ENCODE measurements around the gene LEO1.

The LEO1 gene

GRCh38 chr15:52012210-52012609 is 40.6 kb upstream of the LEO1 start:
- Histone ChIP-seq H3K4me1 (ENCODE audit: insufficient read depth, low read length) (no peaks in the 10 kb centered on the region), H3K27ac (ENCODE audit: low read length) (no peak overlapping the region), H3K4me3 (ENCODE audit: low read depth in 1 of 2, low read length in 2 of 2) (no peak overlapping the region), H3K36me3 (ENCODE audit: insufficient read depth, low read length) (no peaks in the 10 kb centered on the region), H4K20me1 (ENCODE audit: insufficient read depth, low read length) (no peaks in the 10 kb centered on the region), H3K27me3 (ENCODE audit: insufficient read depth, low read length, poor library complexity) (no peaks in the 10 kb centered on the region), H3K9ac (ENCODE audit: low read depth, low read length) (no peak overlapping the region), H3K79me2 (ENCODE audit: insufficient read depth, low read length) (no peaks in the 10 kb centered on the region), H3K4me2 (ENCODE audit: insufficient read depth, low read length) (no peak overlapping the region), H2AFZ (ENCODE audit: low read depth, low read length) (no peak overlapping the region), H3K9me3 (ENCODE audit: insufficient read depth, low read length, severe bottlenecking) (no peaks in the 10 kb centered on the region)
- TF ChIP-seq CTCF (IDR thresholded peaks at IDR 0.05; ENCODE audit: borderline replicate concordance, extremely low read depth, low read length, poor library complexity, severe bottlenecking): no peak
- TF ChIP-seq EZH2 (IDR thresholded peaks at IDR 0.05; ENCODE audit: borderline replicate concordance, low read depth, low read length, severe bottlenecking): no peak
- ATAC-seq (ENCODE audit: insufficient read depth, low read depth) (no peak), DNase-seq (no peak)

- no peak for TF ChIP-seq EZH2 (IDR thresholded peaks at IDR 0.05; ENCODE audit: borderline replicate concordance, low read depth, low read length, severe bottlenecking)
- no peak for TF ChIP-seq CTCF (IDR thresholded peaks at IDR 0.05; ENCODE audit: borderline replicate concordance, extremely low read depth, low read length, poor library complexity, severe bottlenecking)
- Histone ChIP-seq H3K79me2 (ENCODE audit: insufficient read depth, low read length) (no peaks in the 10 kb centered on the region), H3K4me1 (ENCODE audit: insufficient read depth, low read length) (no peaks in the 10 kb centered on the region), H3K27ac (ENCODE audit: low read length) (no peak overlapping the region), H3K9me3 (ENCODE audit: insufficient read depth, low read length, severe bottlenecking) (no peaks in the 10 kb centered on the region), H3K27me3 (ENCODE audit: insufficient read depth, low read length, poor library complexity) (no peaks in the 10 kb centered on the region), H4K20me1 (ENCODE audit: insufficient read depth, low read length) (no peaks in the 10 kb centered on the region), H3K9ac (ENCODE audit: low read depth, low read length) (no peak overlapping the region), H3K4me2 (ENCODE audit: insufficient read depth, low read length) (no peak overlapping the region), H2AFZ (ENCODE audit: low read depth, low read length) (no peak overlapping the region), H3K36me3 (ENCODE audit: insufficient read depth, low read length) (no peaks in the 10 kb centered on the region), H3K4me3 (ENCODE audit: low read depth in 1 of 2, low read length in 2 of 2) (no peak overlapping the region)
- ATAC-seq (ENCODE audit: insufficient read depth, low read depth) (no peak), DNase-seq (no peak)
These were observed 40.1 kb upstream of the LEO1 start for GRCh38 chr15:52011711-52012144.

GRCh38 chr15:52010633-52011595 is 39.3 kb upstream of the LEO1 start:
- no peaks in the 10 kb centered on the region for H4K20me1 ChIP-seq (ENCODE audit: insufficient read depth, low read length)
- no peaks in the 10 kb centered on the region for H3K36me3 ChIP-seq (ENCODE audit: insufficient read depth, low read length)
- no peak overlapping the region for H3K27ac ChIP-seq (ENCODE audit: low read length)
- no peak overlapping the region for H3K4me2 ChIP-seq (ENCODE audit: insufficient read depth, low read length)
- DNase-seq (no peak), ATAC-seq (ENCODE audit: insufficient read depth, low read depth) (no peak)
- TF ChIP-seq CTCF (IDR thresholded peaks at IDR 0.05; ENCODE audit: borderline replicate concordance, extremely low read depth, low read length, poor library complexity, severe bottlenecking): no peak
- no peak for TF ChIP-seq EZH2 (IDR thresholded peaks at IDR 0.05; ENCODE audit: borderline replicate concordance, low read depth, low read length, severe bottlenecking)
- H3K9ac ChIP-seq (ENCODE audit: low read depth, low read length): no peak overlapping the region
- no peaks in the 10 kb centered on the region for H3K27me3 ChIP-seq (ENCODE audit: insufficient read depth, low read length, poor library complexity)
- H3K4me3 ChIP-seq (ENCODE audit: low read depth in 1 of 2, low read length in 2 of 2): no peak overlapping the region
- no peaks in the 10 kb centered on the region for H3K9me3 ChIP-seq (ENCODE audit: insufficient read depth, low read length, severe bottlenecking)
- H3K79me2 ChIP-seq (ENCODE audit: insufficient read depth, low read length): no peaks in the 10 kb centered on the region
- no peak overlapping the region for H2AFZ ChIP-seq (ENCODE audit: low read depth, low read length)
- no peaks in the 10 kb centered on the region for H3K4me1 ChIP-seq (ENCODE audit: insufficient read depth, low read length)
